HG02870 (cell line): ENCODE results near the gene FYB1.
A peak's percentile ranks its signal among the peaks of the same experiment; 100 is the strongest.
"Not testable (repeated sequence)": the region's sequence is repeated elsewhere in the genome, so short reads cannot be mapped to it uniquely, and the experiment has no call there.

Experiments
- ATAC-seq: cut with Tn5 transposase; IDR thresholded peaks from one replicate; pipeline ENCODE4 v1.9.1; 2021; ENCODE audit warnings: mild to moderate bottlenecking, moderate library complexity; ENCODE audit not compliant: unreplicated experiment

FYB1 gene

DNA sequence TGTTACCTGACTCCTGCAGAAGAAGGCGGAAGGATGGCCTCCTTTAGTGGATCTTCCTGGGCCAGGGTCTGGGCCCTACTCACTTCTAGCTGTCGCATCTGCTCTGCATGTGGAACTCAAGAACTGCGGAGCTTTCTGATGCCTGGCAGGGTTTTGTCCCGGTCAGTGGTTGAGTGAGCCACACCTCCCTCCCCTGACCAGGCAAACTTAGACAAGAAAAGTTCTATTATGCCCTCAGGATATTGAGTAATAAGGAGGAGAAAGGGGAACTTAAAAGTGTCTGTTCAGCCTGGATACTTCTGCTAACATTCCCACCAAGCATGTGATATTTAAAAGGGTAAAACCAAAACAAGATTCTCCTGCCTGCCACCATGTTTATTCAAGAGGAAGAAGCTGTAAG lies at the start of gene FYB1:
Gene FYB1, minus strand, starts transcription at position 127 of the 400 bp plus-strand sequence. CDS start 16,603 bp downstream, outside the sequence.
- no peak for ATAC-seq

DNA sequence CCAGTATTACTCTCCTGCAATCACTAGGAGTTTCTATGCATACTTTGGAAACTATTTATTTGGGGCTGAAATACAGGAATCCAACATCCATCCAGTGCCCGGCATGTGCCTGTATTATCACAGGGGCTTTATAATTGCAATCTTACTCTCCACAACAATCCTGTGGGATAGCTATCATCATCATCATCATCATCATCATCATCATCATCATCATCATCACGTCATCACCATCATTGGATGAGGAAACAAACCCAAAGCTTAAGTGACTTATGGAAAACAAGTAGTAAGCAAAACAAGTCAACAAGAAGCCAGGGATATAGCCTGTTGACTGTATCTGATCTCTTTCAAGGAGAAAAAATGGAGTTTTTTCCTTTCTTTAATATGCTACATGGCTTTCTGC lies 47.8 kb upstream of the FYB1 start:
- no peak for ATAC-seq

- no peak for ATAC-seq
Measured at GRCh38 chr5:39266442-39266841, 47.1 kb upstream of the FYB1 start.

DNA sequence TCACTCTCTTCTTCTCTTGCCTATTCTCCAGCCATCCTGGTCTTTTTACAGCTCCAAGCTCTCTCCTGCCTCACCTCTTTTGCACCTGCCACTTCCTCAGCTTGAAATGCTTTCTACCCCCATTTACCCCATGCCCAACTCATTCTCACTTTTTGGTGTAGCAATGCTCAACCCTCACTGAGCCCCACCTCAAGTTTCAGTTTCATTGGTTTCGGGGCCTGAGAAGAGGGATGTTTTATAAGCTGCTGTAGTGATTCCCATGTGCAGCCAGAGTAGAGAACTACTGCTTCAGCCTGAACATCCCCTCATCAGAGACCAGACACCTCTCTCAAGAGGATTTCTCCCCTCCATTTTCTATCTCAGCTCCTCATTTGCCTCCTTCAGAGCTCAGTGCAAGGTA lies 45.2 kb upstream of the FYB1 start:
- ATAC-seq = peak; percentile 50

DNA sequence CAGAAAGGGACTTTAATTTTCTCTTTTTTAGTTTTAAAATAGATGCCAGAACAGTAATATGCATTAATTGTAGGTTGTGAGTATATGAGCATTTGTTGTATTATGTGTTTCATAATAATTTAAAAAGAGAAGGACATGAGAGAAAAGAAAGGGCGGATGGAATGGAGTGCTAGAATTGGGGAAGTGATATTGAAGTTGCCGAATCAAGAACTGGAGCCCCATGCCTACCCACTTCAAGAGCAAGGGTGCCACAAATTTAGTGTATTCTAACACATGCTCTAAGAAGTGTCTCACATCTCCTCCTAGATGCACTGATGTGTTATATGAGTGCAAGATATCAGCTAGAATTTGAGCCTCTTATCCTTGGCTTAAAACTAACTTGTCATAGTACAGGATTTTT lies 43.6 kb upstream of the FYB1 start:
- no peak for ATAC-seq

DNA sequence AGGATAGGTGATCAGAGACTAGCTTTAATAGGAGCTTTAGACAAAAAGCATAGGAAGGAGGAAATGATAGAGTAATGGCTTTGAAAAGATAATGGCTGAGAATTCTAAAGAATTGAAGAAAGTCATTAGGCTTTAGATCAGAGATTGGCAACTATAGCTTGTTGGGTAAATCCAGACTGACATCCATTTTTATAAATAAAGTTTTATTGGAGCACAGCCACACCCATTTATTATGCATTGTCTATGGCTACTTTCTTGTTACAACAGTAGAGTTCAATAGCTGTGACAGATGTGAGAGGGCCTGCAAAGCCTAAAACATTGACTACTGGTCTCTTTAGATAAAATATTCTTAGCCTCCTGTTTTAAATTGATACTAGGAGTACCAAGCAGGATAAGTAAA lies 40.7 kb upstream of the FYB1 start:
- no peak for ATAC-seq

DNA sequence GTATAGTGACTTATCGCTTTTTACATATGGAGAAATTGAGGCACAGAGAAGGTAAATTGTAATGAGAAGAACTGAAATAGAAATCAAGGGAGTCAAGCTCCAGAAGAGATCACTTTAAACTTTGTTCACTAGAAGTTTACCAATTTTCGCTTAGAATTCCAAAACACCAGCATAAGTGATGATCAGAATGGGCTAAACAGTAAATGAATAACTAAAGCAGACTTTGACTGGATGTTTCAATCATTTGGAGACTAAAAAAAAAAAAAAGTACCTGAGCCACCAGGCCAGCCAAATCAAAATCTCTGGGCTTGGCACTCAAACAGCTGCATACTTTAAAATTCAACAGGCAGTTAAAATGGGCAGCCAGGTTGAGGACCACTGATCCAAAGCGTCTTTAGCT lies 38.2 kb upstream of the FYB1 start:
- ATAC-seq = no peak

- ATAC-seq = no peak
Measured at GRCh38 chr5:39256477-39257235, 37.3 kb upstream of the FYB1 start.

DNA sequence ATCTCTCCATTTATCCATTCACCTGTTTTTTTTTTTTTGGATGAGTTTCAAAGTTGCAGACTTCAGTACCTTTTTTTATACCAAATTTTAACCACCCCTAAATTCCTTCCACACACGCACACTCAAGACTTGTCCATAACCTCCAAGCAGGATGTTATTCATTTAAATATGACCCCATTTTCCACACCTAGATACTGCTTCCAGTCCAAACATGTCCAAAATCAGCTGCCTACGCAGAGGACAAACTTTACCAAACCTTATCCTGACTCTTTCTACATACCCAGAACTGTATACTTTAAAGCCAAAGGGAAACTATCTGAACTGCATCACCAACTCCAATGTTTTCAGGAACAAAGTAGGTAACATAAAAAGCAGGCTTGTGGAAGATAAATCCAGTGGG lies 36.0 kb upstream of the FYB1 start:
- ATAC-seq = no peak

- no peak for ATAC-seq
Measured at GRCh38 chr5:39254671-39255070, 35.3 kb upstream of the FYB1 start.

DNA sequence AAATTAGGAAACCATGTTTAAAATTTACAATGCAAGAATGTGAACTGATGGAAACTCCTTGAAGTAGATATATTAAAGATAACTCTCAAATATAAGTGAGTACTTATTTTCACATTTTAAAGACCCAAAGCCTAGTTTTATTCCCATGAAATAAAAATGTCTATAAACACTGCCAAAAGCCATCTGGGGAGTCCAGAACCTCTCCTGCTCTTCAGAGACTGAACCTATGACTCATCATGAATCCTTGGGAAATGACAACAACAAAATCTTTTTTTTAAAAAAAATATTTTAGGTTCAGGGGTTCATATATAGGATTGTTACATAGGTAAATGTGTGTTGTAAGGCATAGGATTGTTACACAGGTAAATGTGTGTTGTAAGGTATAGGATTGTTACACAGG lies 33.8 kb upstream of the FYB1 start:
- ATAC-seq = no peak

DNA sequence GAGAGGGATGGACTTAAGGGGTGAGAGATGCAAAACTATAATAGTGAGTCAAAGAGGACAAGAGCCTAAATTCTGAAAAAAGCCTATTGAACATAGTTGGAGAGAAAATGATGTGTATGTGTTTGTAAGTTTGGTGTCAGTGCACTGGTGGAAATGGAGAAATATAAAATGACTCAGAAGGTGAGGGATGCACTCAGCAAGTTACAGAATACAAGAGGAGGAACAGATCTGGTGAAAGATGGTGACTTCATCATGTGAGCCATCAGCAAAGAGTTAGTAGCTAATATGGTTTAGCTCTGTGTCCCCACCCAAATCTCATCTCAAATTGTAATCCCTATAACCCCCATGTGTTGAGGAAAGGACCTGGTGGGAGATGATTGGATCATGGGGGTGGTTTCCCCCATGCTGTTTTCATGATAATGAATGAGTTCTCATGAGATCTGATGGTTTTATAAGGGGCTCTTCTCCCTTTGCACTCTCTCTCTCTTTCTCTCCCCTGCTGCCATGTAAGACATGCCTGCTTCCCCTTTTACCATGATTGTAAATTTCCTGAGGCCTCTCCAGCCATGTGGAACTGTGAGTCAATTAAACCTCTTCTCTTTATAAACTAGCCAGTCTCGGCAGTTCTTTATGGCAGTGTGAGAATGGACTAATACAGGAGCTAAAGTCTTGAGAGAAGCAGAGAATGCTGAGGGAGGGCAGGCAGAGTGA lies 30.4 kb upstream of the FYB1 start:
- no peak for ATAC-seq

- no peak for ATAC-seq
Measured at GRCh38 chr5:39249069-39249468, 29.7 kb upstream of the FYB1 start.

- ATAC-seq = no peak
Measured at GRCh38 chr5:39240750-39241149, 21.4 kb upstream of the FYB1 start.

DNA sequence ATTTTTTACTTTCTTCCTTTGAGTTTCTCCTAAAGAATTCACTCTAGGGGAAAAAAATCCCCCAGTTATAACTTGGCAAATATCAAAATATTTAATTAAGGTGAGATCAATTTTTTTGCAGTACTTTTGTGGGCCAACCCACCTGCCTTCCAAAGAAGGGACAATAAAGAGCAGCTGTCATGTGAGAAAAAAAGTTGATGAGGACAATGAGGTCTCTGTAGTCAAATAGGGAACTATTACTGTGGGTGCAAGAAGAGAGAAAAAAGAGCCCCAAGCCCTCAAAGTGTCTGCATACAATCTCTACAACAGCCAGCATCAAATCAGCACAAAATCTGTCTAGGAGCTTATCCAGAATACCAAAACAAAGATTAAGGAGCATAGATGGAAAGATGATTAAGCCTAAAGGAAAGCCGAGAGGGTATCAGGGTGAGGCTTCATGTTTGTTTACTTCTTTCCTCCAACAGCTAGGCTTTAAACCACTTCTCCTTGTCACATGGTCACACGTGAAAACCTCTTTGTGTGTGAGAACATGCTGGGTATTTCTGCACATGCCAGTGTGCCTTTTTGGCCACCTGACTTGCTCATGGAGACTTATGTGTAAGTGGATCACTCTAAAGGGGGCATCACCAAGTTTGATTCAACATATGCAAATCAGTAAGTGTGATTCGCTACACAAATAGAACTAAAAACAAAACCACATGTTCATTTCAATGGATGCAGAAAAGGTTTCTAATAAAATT lies 19.2 kb upstream of the FYB1 start:
- ATAC-seq = no peak

DNA sequence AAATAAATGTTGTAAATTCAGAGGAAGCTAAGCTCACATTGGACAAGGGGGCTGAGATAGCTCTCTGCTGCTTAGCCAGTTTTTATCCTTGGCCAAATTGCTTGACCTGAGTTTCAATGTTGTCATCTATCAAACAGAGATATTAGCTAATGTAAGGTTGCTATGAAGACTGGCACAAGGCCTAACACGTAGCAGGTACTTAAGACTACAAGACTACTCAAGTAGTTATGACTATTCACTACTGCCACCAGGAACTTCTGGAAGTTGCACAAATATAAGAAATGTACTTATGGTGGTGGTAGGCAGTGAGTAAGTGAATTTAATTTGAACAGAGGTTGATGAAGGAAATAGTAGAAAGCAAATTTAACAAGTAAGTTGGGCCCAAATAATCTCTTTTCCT lies 17.4 kb upstream of the FYB1 start:
- ATAC-seq = no peak

DNA sequence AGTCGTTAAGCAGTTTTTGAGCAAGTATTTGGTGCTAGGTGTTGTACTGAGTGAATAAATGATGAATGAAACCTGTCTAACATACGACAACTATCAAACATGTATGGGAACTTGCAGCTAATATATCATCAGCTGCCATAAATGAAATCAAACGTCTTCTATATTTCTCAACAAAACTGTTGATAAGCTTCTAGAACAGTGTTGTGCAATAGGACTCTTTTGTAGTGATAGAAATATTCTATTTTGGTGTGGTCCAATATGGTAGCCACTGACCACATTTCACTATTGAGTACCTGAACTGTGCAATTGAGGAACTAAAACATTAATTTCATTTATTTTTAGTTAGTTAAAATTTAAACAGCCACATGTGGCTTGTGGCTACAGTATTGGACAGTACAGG lies 16.3 kb upstream of the FYB1 start:
- no peak for ATAC-seq

DNA sequence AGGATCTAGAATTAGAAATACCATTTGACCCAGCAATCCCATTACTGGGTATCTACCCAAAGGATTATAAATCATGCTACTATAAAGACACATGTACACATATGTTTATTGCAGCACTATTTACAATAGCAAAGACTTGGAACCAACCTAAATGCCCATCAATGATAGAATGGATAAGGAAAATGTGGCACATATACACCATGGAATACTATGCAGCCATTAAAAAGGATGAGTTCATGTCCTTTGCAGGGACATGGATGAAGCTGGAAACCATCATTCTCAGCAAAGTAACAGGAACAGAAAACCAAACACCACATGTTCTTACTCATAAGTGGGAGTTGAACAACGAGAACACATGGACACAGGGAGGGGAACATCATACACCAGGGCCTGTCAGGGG lies 15.1 kb upstream of the FYB1 start:
- ATAC-seq = not testable (repeated sequence)

GRCh38 chr5:39233783-39234182 lies 14.4 kb upstream of the FYB1 start:
- ATAC-seq = no peak

DNA sequence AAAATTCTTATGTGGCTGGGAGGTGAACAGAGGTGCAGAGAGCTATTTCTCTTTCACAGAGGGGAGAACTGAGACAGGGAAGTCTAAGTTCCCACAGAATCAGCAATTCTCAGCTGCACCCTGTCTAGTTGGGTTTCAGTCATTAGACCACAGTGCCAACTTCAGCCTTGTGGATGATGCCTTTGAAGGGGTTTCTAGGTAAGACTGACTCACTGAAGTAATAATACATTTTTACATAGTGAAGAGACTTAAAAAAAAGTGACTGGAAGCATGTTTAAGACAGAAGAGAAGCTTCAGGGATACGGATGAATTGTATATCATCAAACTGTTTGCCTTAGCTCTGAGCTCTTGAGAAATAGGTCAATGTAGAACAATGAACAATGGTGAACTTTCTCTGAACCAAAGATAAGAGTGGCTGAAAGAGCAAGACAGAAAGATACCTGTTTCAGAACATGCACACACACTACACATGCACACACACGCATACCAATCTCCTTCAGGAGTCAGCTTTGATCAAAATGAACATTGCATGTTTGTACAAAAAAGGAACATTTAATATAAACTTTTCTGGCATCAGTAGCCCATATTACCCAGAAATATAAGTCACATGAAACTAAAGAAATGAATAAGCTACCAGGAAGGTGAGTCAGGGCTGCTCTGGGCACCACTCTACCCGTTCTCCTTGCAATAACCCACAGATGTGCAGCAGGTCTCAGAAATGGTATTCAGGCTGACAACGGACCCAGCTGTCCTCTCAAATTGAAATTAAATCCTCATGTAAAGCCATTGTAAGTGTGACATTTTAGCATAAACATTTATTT lies 12.6 kb upstream of the FYB1 start:
- ATAC-seq = no peak

DNA sequence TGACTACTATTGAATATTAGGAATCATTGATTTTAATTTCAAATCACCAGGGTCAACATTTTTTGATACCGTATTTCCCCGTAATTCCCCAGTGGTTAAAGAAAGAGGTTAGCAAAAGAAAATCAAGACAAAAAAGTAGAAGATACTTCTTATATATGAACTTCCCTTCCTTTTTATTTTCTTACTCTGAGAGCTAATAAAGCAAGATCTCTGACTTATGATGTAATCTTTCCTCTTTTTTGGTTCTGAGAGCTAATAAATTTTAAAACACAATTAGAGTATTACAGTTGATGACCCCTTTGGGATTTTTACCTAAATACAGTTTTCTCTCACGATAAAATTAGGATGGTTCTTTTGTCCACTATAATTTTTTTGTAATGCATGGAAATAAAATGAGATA lies 9.2 kb upstream of the FYB1 start:
- ATAC-seq = no peak
